NCI-H526 (cell line): Measurements from ENCODE around the gene ALK.

Experiments
- DNase-seq, 2 experiments: peaks; one replicate each; lab custom pipeline; 2025; lab: John Stamatoyannopoulos, UW

ALK gene

GRCh38 chr2:29902356-29902755, 19.0 kb downstream of the ALK start:
- DNase-seq, result no peak

- no peak for DNase-seq
These were observed 20.3 kb downstream of the ALK start for GRCh38 chr2:29900971-29901633.

GRCh38 chr2:29898999-29899398, 22.4 kb downstream of the ALK start:
- no peak for DNase-seq

- no peak for DNase-seq
These were observed 26.4 kb downstream of the ALK start for GRCh38 chr2:29894822-29895614.

GRCh38 chr2:29892585-29893259, 28.7 kb downstream of the ALK start:
- no peak for DNase-seq

GRCh38 chr2:29881089-29881730, 40.2 kb downstream of the ALK start:
- DNase-seq, result no peak

- DNase-seq, result no peak
These were observed 41.3 kb downstream of the ALK start for GRCh38 chr2:29880084-29880483.

- DNase-seq, result no peak
These were observed 41.9 kb downstream of the ALK start for GRCh38 chr2:29879456-29879855.

GRCh38 chr2:29878898-29879297, 42.5 kb downstream of the ALK start:
- DNase-seq, result no peak

GRCh38 chr2:29876374-29876773, 45.0 kb downstream of the ALK start:
- DNase-seq, result no peak

- no peak for DNase-seq
These were observed 46.6 kb downstream of the ALK start for GRCh38 chr2:29874745-29875144.

- no peak for DNase-seq
These were observed 48.5 kb downstream of the ALK start for GRCh38 chr2:29872870-29873269.

GRCh38 chr2:29871541-29871940, 49.8 kb downstream of the ALK start:
- DNase-seq, result no peak

- DNase-seq, result no peak
These were observed 55.9 kb downstream of the ALK start for GRCh38 chr2:29865512-29865911.

- no peak for DNase-seq
These were observed 56.4 kb downstream of the ALK start for GRCh38 chr2:29864988-29865387.

GRCh38 chr2:29855924-29856639, 65.3 kb downstream of the ALK start:
- DNase-seq, result no peak

- DNase-seq, result no peak
These were observed 70.6 kb downstream of the ALK start for GRCh38 chr2:29850794-29851193.

GRCh38 chr2:29848566-29849310, 72.6 kb downstream of the ALK start:
- no peak for DNase-seq

- no peak for DNase-seq
These were observed 73.5 kb downstream of the ALK start for GRCh38 chr2:29847886-29848285.

- no peak for DNase-seq
These were observed 76.6 kb downstream of the ALK start for GRCh38 chr2:29844713-29845326.
